Liver (tissue), 3 donors: ENCODE measurements around the gene LHFPL3.

Source experiments
- ATF3 ChIP-seq: IDR thresholded peaks from 2 replicates; pipeline ENCODE4 v1.6.1; 2016; ENCODE audit warnings: antibody characterized with exemption
- CTCF ChIP-seq: fragments of 150-350 bp; IDR thresholded peaks from 2 replicates; pipeline ENCODE4 v1.5.1; 2017; ENCODE audit warnings: improper control_type of control experiment, low read depth, low read length; ENCODE audit not compliant: missing input control
- FOXA1 ChIP-seq: IDR thresholded peaks from 2 replicates; pipeline ENCODE4 v1.6.1; 2016; ENCODE audit warnings: antibody characterized with exemption
- GABPA ChIP-seq, 2 donors: IDR thresholded peaks in 1 of 2; conservative IDR thresholded peaks in 1 of 2; 2 replicates each; pipeline ENCODE4 v1.6.1; 2016; ENCODE audit warnings: antibody characterized with exemption in 2 of 2, mild to moderate bottlenecking in 1 of 2, moderate library complexity in 1 of 2
- RAD21 ChIP-seq, 2 donors: IDR thresholded peaks; 2 replicates each; pipeline ENCODE4 v1.6.1; 2016; ENCODE audit warnings: antibody characterized with exemption in 2 of 2, mild to moderate bottlenecking in 2 of 2
- SP1 ChIP-seq: IDR thresholded peaks from 2 replicates; pipeline ENCODE4 v1.6.1; 2018; ENCODE audit warnings: antibody characterized with exemption, mild to moderate bottlenecking
- TAF1 ChIP-seq: conservative IDR thresholded peaks from 2 replicates; pipeline ENCODE4 v1.6.1; 2016; ENCODE audit warnings: antibody characterized with exemption, mild to moderate bottlenecking
- YY1 ChIP-seq: IDR thresholded peaks from 2 replicates; pipeline ENCODE4 v1.6.1; 2016; ENCODE audit warnings: antibody characterized with exemption, mild to moderate bottlenecking
- ZBTB33 ChIP-seq: IDR thresholded peaks from 2 replicates; pipeline ENCODE4 v1.6.1; 2016; ENCODE audit warnings: antibody characterized with exemption
- donor health status: healthy.
- donor health status: healthy.

- TF ChIP-seq YY1 (no peak), CTCF (no peak), GABPA (IDR thresholded peaks at IDR 0.05 in 1 of 2, conservative IDR thresholded peaks at IDR 0.05 in 1 of 2) (no peak), SP1 (no peak), ATF3 (no peak), FOXA1 (no peak), RAD21 (IDR thresholded peaks at IDR 0.05) (no peak), ZBTB33 (no peak), TAF1 (no peak)
Observed at GRCh38 chr7:104901240-104901619, 572.8 kb downstream of the LHFPL3 start.
